Neural progenitor cell (in vitro differentiated cells): Measurements from ENCODE around the gene TSPAN15. TPM values are rescaled to one million over a fixed set of nuclear protein-coding genes. Genes with fewer than 3 reads are reported as not detected.

Source experiments
- DNase-seq: peaks from one replicate; pipeline ENCODE4 v3.0.0-alpha.2; 2016; ENCODE audit warnings: low spot score
- H2AFZ ChIP-seq: fragments of 200-600 bp; sonication (generic); replicated peaks from 2 replicates; pipeline ENCODE4 v1.6.1; 2016; ENCODE audit warnings: antibody characterized with exemption
- H3F3A ChIP-seq: fragments of 200-600 bp; sonication (generic); 2 replicates; pipeline ENCODE4 v1.6.1; 2016; ENCODE audit warnings: antibody characterized with exemption, low read depth
- H3K27ac ChIP-seq: fragments of 200-600 bp; sonication (generic); 2 replicates; pipeline ENCODE4 v1.5.1; 2016; ENCODE audit warnings: mild to moderate bottlenecking
- H3K27me3 ChIP-seq: fragments of 200-600 bp; sonication (generic); 2 replicates; pipeline ENCODE4 v1.6.1; 2016; ENCODE audit warnings: mild to moderate bottlenecking, moderate library complexity
- H3K36me3 ChIP-seq: fragments of 200-600 bp; sonication (generic); 2 replicates; pipeline ENCODE4 v1.5.1; 2016
- H3K4me1 ChIP-seq: fragments of 200-600 bp; sonication (generic); 2 replicates; pipeline ENCODE4 v1.6.1; 2016; ENCODE audit warnings: mixed run types
- H3K4me2 ChIP-seq: fragments of 200-600 bp; sonication (generic); 2 replicates; pipeline ENCODE4 v1.6.1; 2016
- H3K4me3 ChIP-seq: fragments of 200-600 bp; sonication (generic); 2 replicates; pipeline ENCODE4 v1.5.1; 2016
- H3K79me2 ChIP-seq: fragments of 200-600 bp; sonication (generic); 2 replicates; pipeline ENCODE4 v1.6.1; 2016; ENCODE audit warnings: low read depth
- H3K9ac ChIP-seq: fragments of 200-600 bp; sonication (generic); 2 replicates; pipeline ENCODE4 v1.6.1; 2016
- H3K9me3 ChIP-seq: fragments of 200-600 bp; sonication (generic); 2 replicates; pipeline ENCODE4 v1.5.1; 2016; ENCODE audit warnings: low read depth
- H4K20me1 ChIP-seq: fragments of 200-600 bp; sonication (generic); 2 replicates; pipeline ENCODE4 v1.6.1; 2016; ENCODE audit warnings: low read depth
- H3K27ac Mint-ChIP-seq: 3 replicates; pipeline ENCODE4 v1.8.0; 2021; ENCODE audit warnings: mixed read lengths
- H3K27me3 Mint-ChIP-seq: 2 replicates; pipeline ENCODE4 v1.8.0; 2022; ENCODE audit warnings: low read depth, mild to moderate bottlenecking, inconsistent platforms, moderate library complexity, mixed read lengths; ENCODE audit not compliant: insufficient read depth
- H3K36me3 Mint-ChIP-seq: 3 replicates; pipeline ENCODE4 v1.8.0; 2021; ENCODE audit warnings: mixed read lengths
- H3K4me1 Mint-ChIP-seq: 3 replicates; pipeline ENCODE4 v1.8.0; 2021; ENCODE audit warnings: mixed read lengths
- H3K4me3 Mint-ChIP-seq: 3 replicates; pipeline ENCODE4 v1.8.0; 2021; ENCODE audit warnings: mild to moderate bottlenecking, moderate library complexity, mixed read lengths
- H3K9me3 Mint-ChIP-seq: 3 replicates; pipeline ENCODE4 v1.8.0; 2020; ENCODE audit warnings: mixed read lengths
- CTCF ChIP-seq: fragments of 200-600 bp; sonication (generic); IDR thresholded peaks from 2 replicates; pipeline ENCODE4 v1.5.1; 2017; ENCODE audit warnings: antibody characterized with exemption, mild to moderate bottlenecking
- EZH2 ChIP-seq: fragments of 200-600 bp; sonication (generic); IDR thresholded peaks from 2 replicates; pipeline ENCODE4 v1.6.1; 2017; ENCODE audit warnings: antibody characterized with exemption, mild to moderate bottlenecking, moderate library complexity
- EZH2phosphoT487 ChIP-seq: fragments of 200-600 bp; sonication (generic); IDR thresholded peaks from 2 replicates; pipeline ENCODE4 v1.6.1; 2017; ENCODE audit warnings: antibody characterized with exemption
- total RNA-seq: library from RNA; depleted of rRNA; stranded (reverse); fragments of >200 nt; gene quantifications from 2 replicates; pipeline ENCODE4 v1.2.3, GENCODE V29; 2015; ENCODE audit warnings: low replicate concordance

Gene TSPAN15
- total RNA-seq, 1 donor from 2014 or later, result 6.8 TPM

DNA sequence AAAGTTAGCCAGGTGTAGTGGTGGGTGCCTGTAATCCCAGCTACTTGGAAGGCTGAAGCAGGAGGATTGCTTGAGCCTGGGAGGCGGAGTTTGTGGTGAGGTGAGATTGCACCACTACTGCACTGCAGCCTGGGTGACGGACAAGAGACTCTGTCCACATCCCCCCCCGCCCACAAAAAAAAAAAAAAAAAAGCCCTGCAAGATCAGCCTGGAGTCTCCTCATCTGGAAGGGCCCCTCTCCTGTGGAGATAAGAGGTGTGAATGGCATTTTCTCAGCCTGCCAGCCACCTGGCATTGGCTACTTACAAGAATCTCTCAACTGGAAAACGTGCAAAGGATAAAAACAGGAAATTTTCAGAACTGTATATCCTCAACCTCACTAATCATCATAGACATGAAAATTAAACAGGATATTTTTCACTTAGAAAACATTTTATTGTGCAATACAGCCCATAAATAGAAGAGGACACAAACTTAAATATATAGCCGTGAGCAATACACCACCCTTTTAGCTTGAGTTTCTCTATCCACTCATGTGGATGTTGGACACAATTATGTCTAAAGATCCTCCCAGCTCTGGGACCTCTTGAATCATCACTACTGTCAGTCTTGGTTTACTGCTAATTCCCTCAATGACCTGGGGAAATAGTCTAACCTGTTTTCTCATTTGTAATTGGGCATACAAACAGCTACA, 11.3 kb upstream of the TSPAN15 start:
- no peaks in the 10 kb centered on the region for H4K20me1 ChIP-seq
- TF ChIP-seq EZH2, result no peak
- TF ChIP-seq EZH2phosphoT487, result no peak
- TF ChIP-seq CTCF, result no peak
- H3K9me3 ChIP-seq, result no peaks in the 10 kb centered on the region
- Mint-ChIP-seq H3K4me1 (peaks cover 20% of the 10 kb centered on the region), H3K27me3 (peaks cover 5% of the 10 kb centered on the region), H3K4me3 (no peak overlapping the region), H3K27ac (no peak overlapping the region), H3K9me3 (no peaks in the 10 kb centered on the region), H3K36me3 (no peaks in the 10 kb centered on the region)
- no peak overlapping the region for H3K9ac ChIP-seq
- no peaks in the 10 kb centered on the region for H3K4me1 ChIP-seq
- H3K4me2 ChIP-seq, result no peak overlapping the region
- no peaks in the 10 kb centered on the region for H3F3A ChIP-seq
- no peak overlapping the region for H3K4me3 ChIP-seq
- H3K27ac ChIP-seq, result no peak overlapping the region
- H3K36me3 ChIP-seq, result no peaks in the 10 kb centered on the region
- DNase-seq, result peak; percentile 16
- H2AFZ ChIP-seq, result no peak overlapping the region
- H3K79me2 ChIP-seq, result no peaks in the 10 kb centered on the region
- no peaks in the 10 kb centered on the region for H3K27me3 ChIP-seq

DNA sequence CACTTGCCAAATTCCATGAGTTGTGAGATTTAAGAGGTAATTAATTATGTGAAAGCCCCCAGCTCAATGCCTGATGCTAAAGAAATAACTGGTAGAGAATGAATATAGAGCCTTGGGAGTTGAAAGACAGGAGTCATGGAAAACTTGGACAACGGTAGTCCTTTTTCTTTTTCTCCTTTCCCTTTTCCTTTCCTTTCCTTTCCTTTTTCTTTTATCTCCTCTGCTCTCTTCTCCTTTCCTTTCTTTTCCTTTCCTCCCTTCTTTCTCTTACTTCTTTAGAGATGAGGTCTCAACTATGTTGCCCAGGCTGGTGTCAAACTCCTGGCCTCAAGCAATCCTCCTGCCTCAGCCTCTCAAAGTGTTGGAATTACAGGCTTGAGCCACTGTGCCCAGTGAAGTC, 7.9 kb upstream of the TSPAN15 start:
- Mint-ChIP-seq H3K27me3 (peaks cover 2% of the 10 kb centered on the region), H3K36me3 (no peaks in the 10 kb centered on the region), H3K4me1 (peaks cover 16% of the 10 kb centered on the region), H3K9me3 (no peaks in the 10 kb centered on the region), H3K4me3 (no peak overlapping the region), H3K27ac (no peak overlapping the region)
- Histone ChIP-seq H3K27ac (no peak overlapping the region), H3K4me2 (no peak overlapping the region), H4K20me1 (no peaks in the 10 kb centered on the region), H3K4me3 (no peak overlapping the region), H3K9me3 (no peaks in the 10 kb centered on the region), H3K79me2 (no peaks in the 10 kb centered on the region), H3K9ac (no peak overlapping the region), H3K4me1 (no peaks in the 10 kb centered on the region), H3F3A (no peaks in the 10 kb centered on the region), H2AFZ (no peak overlapping the region), H3K27me3 (no peaks in the 10 kb centered on the region), H3K36me3 (no peaks in the 10 kb centered on the region)
- DNase-seq, result no peak
- TF ChIP-seq CTCF (no peak), EZH2 (no peak), EZH2phosphoT487 (no peak)

GRCh38 chr10:69445041-69445440, 6.2 kb upstream of the TSPAN15 start:
- Histone ChIP-seq H3K9ac (no peak overlapping the region), H3K27ac (no peak overlapping the region), H3K4me3 (no peak overlapping the region), H2AFZ (no peak overlapping the region), H3K9me3 (no peaks in the 10 kb centered on the region), H4K20me1 (no peaks in the 10 kb centered on the region), H3K79me2 (no peaks in the 10 kb centered on the region), H3K27me3 (no peaks in the 10 kb centered on the region), H3K4me2 (no peak overlapping the region), H3K36me3 (no peaks in the 10 kb centered on the region), H3F3A (no peaks in the 10 kb centered on the region), H3K4me1 (no peaks in the 10 kb centered on the region)
- Mint-ChIP-seq H3K4me3 (no peak overlapping the region), H3K9me3 (no peaks in the 10 kb centered on the region), H3K27me3 (peaks cover 2% of the 10 kb centered on the region), H3K27ac (no peak overlapping the region), H3K36me3 (no peaks in the 10 kb centered on the region), H3K4me1 (peaks cover 10% of the 10 kb centered on the region)
- TF ChIP-seq EZH2phosphoT487 (no peak), CTCF (no peak), EZH2 (no peak)
- DNase-seq, result no peak
